ENCODE measurements around the gene MAMDC2.

Gene MAMDC2

GRCh38 chr9:70113403-70114022 lies 69.9 kb downstream of the MAMDC2 start:
- no peaks in the 10 kb centered on the region for H3K36me3 ChIP-seq (ENCODE audit: insufficient read depth, low read length)
- peaks cover 17% of the 10 kb centered on the region for H3K4me1 ChIP-seq (ENCODE audit: insufficient read depth, low read length)
- no peak overlapping the region for H3K9ac ChIP-seq (ENCODE audit: low read depth, low read length)
- no peaks in the 10 kb centered on the region for H3K9me3 ChIP-seq (ENCODE audit: control insufficient read depth, insufficient read depth, low read length)

- no peaks in the 10 kb centered on the region for H3K9me3 ChIP-seq (ENCODE audit: control insufficient read depth, insufficient read depth, low read length)
- no peaks in the 10 kb centered on the region for H3K36me3 ChIP-seq (ENCODE audit: insufficient read depth, low read length)
- peaks cover 17% of the 10 kb centered on the region for H3K4me1 ChIP-seq (ENCODE audit: insufficient read depth, low read length)
- no peak overlapping the region for H3K9ac ChIP-seq (ENCODE audit: low read depth, low read length)
Measured at GRCh38 chr9:70114898-70115297, 71.2 kb downstream of the MAMDC2 start.

GRCh38 chr9:70117835-70118319 lies 74.2 kb downstream of the MAMDC2 start:
- Histone ChIP-seq H3K9me3 (ENCODE audit: control insufficient read depth, insufficient read depth, low read length) (no peaks in the 10 kb centered on the region), H3K36me3 (ENCODE audit: insufficient read depth, low read length) (no peaks in the 10 kb centered on the region), H3K4me1 (ENCODE audit: insufficient read depth, low read length) (peaks cover 16% of the 10 kb centered on the region), H3K9ac (ENCODE audit: low read depth, low read length) (no peak overlapping the region)

GRCh38 chr9:70119786-70120185 lies 76.1 kb downstream of the MAMDC2 start:
- Histone ChIP-seq H3K36me3 (ENCODE audit: insufficient read depth, low read length) (no peaks in the 10 kb centered on the region), H3K9me3 (ENCODE audit: control insufficient read depth, insufficient read depth, low read length) (no peaks in the 10 kb centered on the region), H3K9ac (ENCODE audit: low read depth, low read length) (no peak overlapping the region), H3K4me1 (ENCODE audit: insufficient read depth, low read length) (peaks cover 12% of the 10 kb centered on the region)

- no peaks in the 10 kb centered on the region for H3K36me3 ChIP-seq (ENCODE audit: insufficient read depth, low read length)
- no peaks in the 10 kb centered on the region for H3K9me3 ChIP-seq (ENCODE audit: control insufficient read depth, insufficient read depth, low read length)
- peaks cover 6% of the 10 kb centered on the region for H3K4me1 ChIP-seq (ENCODE audit: insufficient read depth, low read length)
- H3K9ac ChIP-seq (ENCODE audit: low read depth, low read length): no peak overlapping the region
Measured at GRCh38 chr9:70120834-70121510, 77.3 kb downstream of the MAMDC2 start.

- H3K9ac ChIP-seq (ENCODE audit: low read depth, low read length): no peak overlapping the region
- no peaks in the 10 kb centered on the region for H3K9me3 ChIP-seq (ENCODE audit: control insufficient read depth, insufficient read depth, low read length)
- peaks cover 5% of the 10 kb centered on the region; the same call in 1 of the 2 replicates for H3K4me1 ChIP-seq (ENCODE audit: insufficient read depth, low read length)
- no peaks in the 10 kb centered on the region for H3K36me3 ChIP-seq (ENCODE audit: insufficient read depth, low read length)
Measured at GRCh38 chr9:70121818-70122436, 78.3 kb downstream of the MAMDC2 start.

- Histone ChIP-seq H3K9me3 (ENCODE audit: control insufficient read depth, insufficient read depth, low read length) (no peaks in the 10 kb centered on the region), H3K36me3 (ENCODE audit: insufficient read depth, low read length) (no peaks in the 10 kb centered on the region), H3K4me1 (ENCODE audit: insufficient read depth, low read length) (peaks cover 5% of the 10 kb centered on the region; the same call in 1 of the 2 replicates), H3K9ac (ENCODE audit: low read depth, low read length) (no peak overlapping the region)
Measured at GRCh38 chr9:70123695-70124094, 80.0 kb downstream of the MAMDC2 start.

- Histone ChIP-seq H3K4me1 (ENCODE audit: insufficient read depth, low read length) (peaks cover 4% of the 10 kb centered on the region; the same call in 1 of the 2 replicates), H3K9ac (ENCODE audit: low read depth, low read length) (no peak overlapping the region), H3K36me3 (ENCODE audit: insufficient read depth, low read length) (no peaks in the 10 kb centered on the region), H3K9me3 (ENCODE audit: control insufficient read depth, insufficient read depth, low read length) (no peaks in the 10 kb centered on the region)
Measured at GRCh38 chr9:70125621-70126263, 82.1 kb downstream of the MAMDC2 start.

GRCh38 chr9:70127036-70127435 lies 83.4 kb downstream of the MAMDC2 start:
- no peaks in the 10 kb centered on the region for H3K9me3 ChIP-seq (ENCODE audit: control insufficient read depth, insufficient read depth, low read length)
- H3K36me3 ChIP-seq (ENCODE audit: insufficient read depth, low read length): no peaks in the 10 kb centered on the region
- H3K4me1 ChIP-seq (ENCODE audit: insufficient read depth, low read length): no peaks in the 10 kb centered on the region
- H3K9ac ChIP-seq (ENCODE audit: low read depth, low read length): no peak overlapping the region

GRCh38 chr9:70127540-70128416 lies 84.1 kb downstream of the MAMDC2 start:
- H3K9ac ChIP-seq (ENCODE audit: low read depth, low read length): no peak overlapping the region
- no peaks in the 10 kb centered on the region for H3K36me3 ChIP-seq (ENCODE audit: insufficient read depth, low read length)
- no peaks in the 10 kb centered on the region for H3K4me1 ChIP-seq (ENCODE audit: insufficient read depth, low read length)
- no peaks in the 10 kb centered on the region for H3K9me3 ChIP-seq (ENCODE audit: control insufficient read depth, insufficient read depth, low read length)

GRCh38 chr9:70130266-70130665 lies 86.6 kb downstream of the MAMDC2 start:
- H3K9ac ChIP-seq (ENCODE audit: low read depth, low read length): no peak overlapping the region
- no peaks in the 10 kb centered on the region for H3K4me1 ChIP-seq (ENCODE audit: insufficient read depth, low read length)
- H3K36me3 ChIP-seq (ENCODE audit: insufficient read depth, low read length): no peaks in the 10 kb centered on the region
- H3K9me3 ChIP-seq (ENCODE audit: control insufficient read depth, insufficient read depth, low read length): no peaks in the 10 kb centered on the region

- no peaks in the 10 kb centered on the region for H3K9me3 ChIP-seq (ENCODE audit: control insufficient read depth, insufficient read depth, low read length)
- no peaks in the 10 kb centered on the region for H3K4me1 ChIP-seq (ENCODE audit: insufficient read depth, low read length)
- H3K36me3 ChIP-seq (ENCODE audit: insufficient read depth, low read length): no peaks in the 10 kb centered on the region
- H3K9ac ChIP-seq (ENCODE audit: low read depth, low read length): no peak overlapping the region
Measured at GRCh38 chr9:70131296-70131695, 87.6 kb downstream of the MAMDC2 start.

- H3K9me3 ChIP-seq (ENCODE audit: control insufficient read depth, insufficient read depth, low read length): no peaks in the 10 kb centered on the region
- no peaks in the 10 kb centered on the region for H3K4me1 ChIP-seq (ENCODE audit: insufficient read depth, low read length)
- no peak overlapping the region for H3K9ac ChIP-seq (ENCODE audit: low read depth, low read length)
- H3K36me3 ChIP-seq (ENCODE audit: insufficient read depth, low read length): no peaks in the 10 kb centered on the region
Measured at GRCh38 chr9:70133253-70134208, 89.9 kb downstream of the MAMDC2 start.

All from ES-I3 (cell line).